IgD-negative memory B cell (primary cell): Measurements from ENCODE around the gene SCARB2. TPM values are rescaled to one million over a fixed set of nuclear protein-coding genes. Genes with fewer than 3 reads are reported as not detected.
A peak's percentile ranks its signal among the peaks of the same experiment; 100 is the strongest.

Experiments
- H3K27ac Mint-ChIP-seq, 3 donors: one replicate each; pipeline ENCODE4 v1.8.0; 2020 to 2022; ENCODE audit warnings: mild to moderate bottlenecking in 3 of 3, mixed read lengths in 3 of 3, moderate library complexity in 1 of 3
- H3K27me3 Mint-ChIP-seq: one replicate; pipeline ENCODE4 v1.8.0; 2021; ENCODE audit warnings: mixed read lengths
- H3K36me3 Mint-ChIP-seq: one replicate; pipeline ENCODE4 v1.8.0; 2020; ENCODE audit warnings: mild to moderate bottlenecking, mixed read lengths
- H3K4me1 Mint-ChIP-seq, 3 donors: one replicate each; pipeline ENCODE4 v1.8.0; 2020 to 2022; ENCODE audit warnings: mixed read lengths in 3 of 3, mild to moderate bottlenecking in 1 of 3
- H3K4me3 Mint-ChIP-seq, 4 donors: one replicate each; pipeline ENCODE4 v1.8.0; 2020 to 2022; ENCODE audit warnings: mild to moderate bottlenecking in 4 of 4, mixed read lengths in 4 of 4, moderate library complexity in 3 of 4
- H3K9me3 Mint-ChIP-seq, 3 donors: one replicate each; pipeline ENCODE4 v1.8.0; 2020 to 2021; ENCODE audit warnings: mixed read lengths in 3 of 3, mild to moderate bottlenecking in 1 of 3
- polyA plus RNA-seq: library from polyadenylated mRNA; unstranded; fragments of 300-500 nt; fragmentation: Illumina TruSeq; gene quantifications from one replicate; pipeline ENCODE4 v1.2.3, GENCODE V29; 2021

The SCARB2 gene
- polyA plus RNA-seq, 1 donor from 2014 or later, result 12.2 TPM

GRCh38 chr4:76235915-76236314 lies 22.3 kb upstream of the SCARB2 start:
- H3K27me3 Mint-ChIP-seq, result peaks cover 8% of the 10 kb centered on the region
- H3K9me3 Mint-ChIP-seq, result peaks cover 2 to 19% (median 8%) of the 10 kb centered on the region in 3 donors
- H3K36me3 Mint-ChIP-seq, result peaks cover 3% of the 10 kb centered on the region
- no peak overlapping the region for H3K4me3 Mint-ChIP-seq
- H3K4me1 Mint-ChIP-seq, result peaks cover 0 to 2% (median 0%) of the 10 kb centered on the region in 3 donors
- no peak overlapping the region for H3K27ac Mint-ChIP-seq

GRCh38 chr4:76235407-76235806 lies 21.8 kb upstream of the SCARB2 start:
- Mint-ChIP-seq H3K27me3 (peaks cover 8% of the 10 kb centered on the region), H3K9me3 (peaks cover 0 to 14% (median 7%) of the 10 kb centered on the region in 3 donors), H3K27ac (no peak overlapping the region), H3K4me3 (no peak overlapping the region), H3K36me3 (peaks cover 3% of the 10 kb centered on the region), H3K4me1 (peaks cover 0 to 2% (median 0%) of the 10 kb centered on the region in 3 donors)

GRCh38 chr4:76234679-76235044 lies 21.0 kb upstream of the SCARB2 start:
- H3K4me3 Mint-ChIP-seq, result peak overlapping the region in 1 of 4 donors; percentile 17
- peaks cover under 1 to 7% (median under 1%) of the 10 kb centered on the region in 3 donors for H3K9me3 Mint-ChIP-seq
- H3K27ac Mint-ChIP-seq, result no peak overlapping the region
- H3K4me1 Mint-ChIP-seq, result peaks cover 0 to 2% (median 0%) of the 10 kb centered on the region in 3 donors
- H3K36me3 Mint-ChIP-seq, result peaks cover 4% of the 10 kb centered on the region
- peaks cover 6% of the 10 kb centered on the region for H3K27me3 Mint-ChIP-seq

GRCh38 chr4:76233967-76234678 lies 20.5 kb upstream of the SCARB2 start:
- Mint-ChIP-seq H3K27me3 (peaks cover 5% of the 10 kb centered on the region), H3K9me3 (peaks cover 3 to 9% (median 4%) of the 10 kb centered on the region in 3 donors), H3K27ac (no peak overlapping the region), H3K36me3 (peaks cover 5% of the 10 kb centered on the region), H3K4me3 (no peak overlapping the region), H3K4me1 (peaks cover 0 to 2% (median 0%) of the 10 kb centered on the region in 3 donors)

GRCh38 chr4:76233529-76233928 lies 19.9 kb upstream of the SCARB2 start:
- Mint-ChIP-seq H3K4me1 (peaks cover 0 to 2% (median 0%) of the 10 kb centered on the region in 3 donors), H3K36me3 (peaks cover 5% of the 10 kb centered on the region), H3K27ac (no peak overlapping the region), H3K4me3 (no peak overlapping the region), H3K9me3 (peaks cover 8 to 15% (median 9%) of the 10 kb centered on the region in 3 donors), H3K27me3 (peaks cover 7% of the 10 kb centered on the region)

- Mint-ChIP-seq H3K4me1 (peaks cover 0 to 2% (median 0%) of the 10 kb centered on the region in 3 donors), H3K4me3 (no peak overlapping the region), H3K9me3 (peaks cover 8 to 16% (median 9%) of the 10 kb centered on the region in 3 donors), H3K36me3 (peaks cover 5% of the 10 kb centered on the region), H3K27ac (no peak overlapping the region), H3K27me3 (peaks cover 7% of the 10 kb centered on the region)
Measured at GRCh38 chr4:76233083-76233482, 19.5 kb upstream of the SCARB2 start.

GRCh38 chr4:76232681-76233080 lies 19.1 kb upstream of the SCARB2 start:
- peaks cover 8 to 19% (median 9%) of the 10 kb centered on the region in 3 donors for H3K9me3 Mint-ChIP-seq
- peaks cover 6% of the 10 kb centered on the region for H3K36me3 Mint-ChIP-seq
- H3K27me3 Mint-ChIP-seq, result peaks cover 10% of the 10 kb centered on the region

GRCh38 chr4:76226418-76226817 lies 12.8 kb upstream of the SCARB2 start:
- H3K4me3 Mint-ChIP-seq, result no peak overlapping the region
- no peaks in the 10 kb centered on the region for H3K4me1 Mint-ChIP-seq
- H3K27me3 Mint-ChIP-seq, result peaks cover 10% of the 10 kb centered on the region
- H3K9me3 Mint-ChIP-seq, result peaks cover 8 to 20% (median 9%) of the 10 kb centered on the region in 3 donors
- no peak overlapping the region for H3K27ac Mint-ChIP-seq
- H3K36me3 Mint-ChIP-seq, result peaks cover 7% of the 10 kb centered on the region

More at GRCh38 chr4:76232681-76233080, 19.1 kb upstream of the SCARB2 start:
- H3K4me3 Mint-ChIP-seq, result no peak overlapping the region
- peaks cover 0 to 2% (median 0%) of the 10 kb centered on the region in 3 donors for H3K4me1 Mint-ChIP-seq
- no peak overlapping the region for H3K27ac Mint-ChIP-seq

GRCh38 chr4:76224171-76224570 lies 10.5 kb upstream of the SCARB2 start:
- H3K4me3 Mint-ChIP-seq, result no peak overlapping the region
- H3K36me3 Mint-ChIP-seq, result peaks cover 6% of the 10 kb centered on the region
- peaks cover 6 to 15% (median 6%) of the 10 kb centered on the region in 3 donors for H3K9me3 Mint-ChIP-seq
- no peak overlapping the region for H3K27ac Mint-ChIP-seq
- H3K4me1 Mint-ChIP-seq, result no peaks in the 10 kb centered on the region
- H3K27me3 Mint-ChIP-seq, result peaks cover 8% of the 10 kb centered on the region

GRCh38 chr4:76219299-76220055 lies 5.9 kb upstream of the SCARB2 start:
- Mint-ChIP-seq H3K4me1 (peaks cover 4 to 7% (median 5%) of the 10 kb centered on the region in 3 donors), H3K27me3 (no peaks in the 10 kb centered on the region), H3K4me3 (no peak overlapping the region), H3K9me3 (no peaks in the 10 kb centered on the region), H3K27ac (no peak overlapping the region), H3K36me3 (no peaks in the 10 kb centered on the region)

GRCh38 chr4:76216975-76217814 lies 3.6 kb upstream of the SCARB2 start:
- no peaks in the 10 kb centered on the region for H3K9me3 Mint-ChIP-seq
- peak overlapping the region in 2 of 4 donors; percentile 32 to 59 for H3K4me3 Mint-ChIP-seq
- H3K4me1 Mint-ChIP-seq, result peaks cover 17 to 20% (median 17%) of the 10 kb centered on the region in 3 donors
- H3K36me3 Mint-ChIP-seq, result no peaks in the 10 kb centered on the region
- H3K27ac Mint-ChIP-seq, result peak overlapping the region in 1 of 3 donors; percentile 4
- H3K27me3 Mint-ChIP-seq, result peaks cover 2% of the 10 kb centered on the region

GRCh38 chr4:76216524-76216923 lies 2.9 kb upstream of the SCARB2 start:
- H3K9me3 Mint-ChIP-seq, result no peaks in the 10 kb centered on the region
- peak overlapping the region in 2 of 4 donors; percentile 32 to 59 for H3K4me3 Mint-ChIP-seq
- H3K36me3 Mint-ChIP-seq, result no peaks in the 10 kb centered on the region
- H3K27ac Mint-ChIP-seq, result peak overlapping the region; percentile 4 to 59 (median 52)
- H3K4me1 Mint-ChIP-seq, result peaks cover 21 to 25% (median 22%) of the 10 kb centered on the region in 3 donors
- H3K27me3 Mint-ChIP-seq, result peaks cover 2% of the 10 kb centered on the region

- Mint-ChIP-seq H3K36me3 (no peaks in the 10 kb centered on the region), H3K9me3 (no peaks in the 10 kb centered on the region), H3K27me3 (peaks cover 2% of the 10 kb centered on the region), H3K27ac (no peak overlapping the region), H3K4me3 (peak overlapping the region in 1 of 4 donors; percentile 85), H3K4me1 (peaks cover 30 to 36% (median 30%) of the 10 kb centered on the region in 3 donors)
Measured at GRCh38 chr4:76215077-76215476, 1.5 kb upstream of the SCARB2 start.

GRCh38 chr4:76214177-76214675 lies 602 bp upstream of the SCARB2 start:
- H3K4me1 Mint-ChIP-seq, result peaks cover 30 to 41% (median 34%) of the 10 kb centered on the region in 3 donors
- peak overlapping the region; percentile 85 to 98 (median 93) for H3K4me3 Mint-ChIP-seq
- H3K27ac Mint-ChIP-seq, result peak overlapping the region; percentile 87 to 99 (median 98)
- peaks cover 2% of the 10 kb centered on the region for H3K27me3 Mint-ChIP-seq
- no peaks in the 10 kb centered on the region for H3K36me3 Mint-ChIP-seq
- no peaks in the 10 kb centered on the region for H3K9me3 Mint-ChIP-seq
